NCI-H2227 (cell line): ENCODE data around the gene CLBA1.
"Not testable (repeated sequence)": the region's sequence is repeated elsewhere in the genome, so short reads cannot be mapped to it uniquely, and the experiment has no call there.

ENCODE experiments used
- DNase-seq: peaks from one replicate; lab custom pipeline; 2025; ENCODE audit not compliant: unreplicated experiment; lab: John Stamatoyannopoulos, UW

The CLBA1 gene

DNA sequence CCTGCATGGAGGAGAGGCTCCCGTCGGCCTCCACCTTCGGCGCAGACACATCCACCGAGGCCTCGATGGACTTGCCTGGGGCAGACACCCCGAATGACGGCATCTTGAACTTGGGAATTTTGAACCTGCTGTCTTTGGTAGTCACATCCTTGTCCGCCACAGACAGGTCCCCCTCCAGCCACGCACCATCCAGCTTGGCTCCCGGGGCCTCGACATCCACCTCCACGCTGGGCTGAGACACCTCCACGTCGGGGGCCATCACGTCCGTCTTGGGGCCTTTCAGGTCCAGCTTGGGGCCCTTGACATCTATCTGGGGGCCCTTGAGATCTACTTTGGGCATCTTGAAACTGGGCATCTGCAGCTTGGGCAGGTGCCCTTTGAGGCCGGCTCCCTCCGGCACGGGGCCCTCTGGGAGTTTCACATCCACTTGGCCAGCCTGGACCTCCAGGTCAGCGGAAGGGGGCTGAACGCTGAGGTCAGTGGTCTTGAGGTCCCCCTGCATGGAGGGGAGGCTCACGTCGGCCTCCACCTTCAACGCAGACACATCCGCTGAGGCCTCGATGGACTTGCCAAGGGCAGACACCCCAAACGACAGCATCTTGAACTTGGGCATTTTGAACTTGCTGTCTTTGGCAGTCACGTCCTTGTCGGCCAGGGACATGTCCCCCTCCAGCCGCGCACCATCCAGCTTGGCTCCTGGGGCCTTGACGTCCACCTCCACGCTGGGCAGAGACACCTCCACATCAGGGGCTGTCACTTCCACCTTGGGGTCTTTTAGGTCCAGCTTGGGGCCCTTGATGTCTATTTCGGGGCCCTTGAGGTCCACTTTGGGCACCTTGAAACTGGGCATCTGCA lies 37.5 kb upstream of the CLBA1 start:
- not testable (repeated sequence) for DNase-seq

DNA sequence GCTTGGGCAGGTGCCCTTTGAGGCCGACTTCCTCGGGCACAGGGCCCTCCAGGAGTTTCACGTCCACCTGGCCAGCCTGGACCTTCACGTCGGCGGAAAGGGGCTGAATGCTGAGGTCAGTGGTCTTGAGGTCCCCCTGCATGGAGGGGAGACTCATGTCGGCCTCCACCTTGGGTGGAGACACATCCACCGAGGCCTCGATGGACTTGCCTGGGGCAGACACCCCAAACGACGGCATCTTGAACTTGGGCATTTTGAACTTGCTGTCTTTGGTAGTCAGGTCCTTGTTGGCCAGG lies 36.9 kb upstream of the CLBA1 start:
- no peak for DNase-seq

DNA sequence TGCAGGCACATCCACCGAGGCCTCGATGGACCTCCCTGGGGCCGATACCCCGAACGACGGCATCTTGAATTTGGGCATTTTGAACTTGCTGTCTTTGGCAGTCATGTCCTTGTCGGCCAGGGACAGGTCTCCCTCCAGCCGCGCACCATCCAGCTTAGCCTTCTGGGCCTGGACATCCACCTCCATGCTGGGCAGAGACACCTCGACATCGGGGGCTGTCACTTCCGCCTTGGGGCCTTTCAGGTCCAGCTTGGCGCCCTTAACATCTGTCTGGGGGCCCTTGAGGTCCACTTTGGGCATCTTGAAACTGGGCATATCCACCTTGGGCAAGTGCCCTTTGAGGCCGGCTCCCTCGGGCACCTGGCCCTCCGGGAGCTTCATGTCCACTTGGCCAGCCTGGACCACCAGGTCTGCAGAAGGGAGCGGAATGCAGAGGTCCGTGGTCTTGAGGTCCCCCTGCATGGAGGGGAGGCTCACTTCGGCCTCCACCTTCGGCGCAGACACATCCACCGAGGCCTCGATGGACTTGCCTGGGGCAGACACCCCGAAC lies 36.1 kb upstream of the CLBA1 start:
- not testable (repeated sequence) for DNase-seq

DNA sequence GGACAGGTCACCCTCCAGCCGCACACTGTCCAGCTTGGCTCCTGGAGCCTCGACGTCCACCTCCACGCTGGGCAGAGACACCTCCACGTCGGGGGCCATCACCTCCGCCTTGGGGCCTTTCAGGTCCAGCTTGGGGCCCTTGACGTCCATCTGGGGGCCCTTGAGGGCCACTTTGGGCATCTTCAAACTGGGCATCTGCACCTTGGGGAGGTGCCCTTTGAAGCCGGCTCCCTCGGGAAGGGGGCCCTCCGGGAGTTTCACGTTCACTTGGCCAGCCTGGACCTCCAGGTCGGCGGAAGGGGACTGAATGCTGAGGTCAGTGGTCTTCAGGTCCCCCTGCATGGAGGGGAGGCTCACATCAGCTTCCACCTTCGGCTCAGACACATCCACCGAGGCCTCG lies 35.6 kb upstream of the CLBA1 start:
- no peak for DNase-seq

DNA sequence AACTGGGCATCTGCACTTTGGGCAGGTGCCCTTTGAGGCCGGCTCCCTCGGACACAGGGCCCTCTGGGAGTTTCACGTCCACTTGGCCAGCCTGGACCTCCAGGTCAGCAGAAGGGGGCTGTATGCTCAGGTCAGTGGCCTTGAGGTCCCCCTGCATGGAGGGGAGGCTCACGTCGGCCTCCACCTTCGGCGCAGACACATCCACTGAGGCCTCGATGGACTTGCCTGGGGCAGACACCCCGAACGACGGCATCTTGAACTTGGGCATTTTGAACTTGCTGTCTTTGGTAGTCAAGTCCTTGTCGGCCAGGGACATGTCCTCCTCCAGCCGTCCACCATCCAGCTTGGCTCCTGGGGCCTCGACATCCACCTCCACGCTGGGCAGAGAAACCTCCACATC lies 34.9 kb upstream of the CLBA1 start:
- not testable (repeated sequence) for DNase-seq

DNA sequence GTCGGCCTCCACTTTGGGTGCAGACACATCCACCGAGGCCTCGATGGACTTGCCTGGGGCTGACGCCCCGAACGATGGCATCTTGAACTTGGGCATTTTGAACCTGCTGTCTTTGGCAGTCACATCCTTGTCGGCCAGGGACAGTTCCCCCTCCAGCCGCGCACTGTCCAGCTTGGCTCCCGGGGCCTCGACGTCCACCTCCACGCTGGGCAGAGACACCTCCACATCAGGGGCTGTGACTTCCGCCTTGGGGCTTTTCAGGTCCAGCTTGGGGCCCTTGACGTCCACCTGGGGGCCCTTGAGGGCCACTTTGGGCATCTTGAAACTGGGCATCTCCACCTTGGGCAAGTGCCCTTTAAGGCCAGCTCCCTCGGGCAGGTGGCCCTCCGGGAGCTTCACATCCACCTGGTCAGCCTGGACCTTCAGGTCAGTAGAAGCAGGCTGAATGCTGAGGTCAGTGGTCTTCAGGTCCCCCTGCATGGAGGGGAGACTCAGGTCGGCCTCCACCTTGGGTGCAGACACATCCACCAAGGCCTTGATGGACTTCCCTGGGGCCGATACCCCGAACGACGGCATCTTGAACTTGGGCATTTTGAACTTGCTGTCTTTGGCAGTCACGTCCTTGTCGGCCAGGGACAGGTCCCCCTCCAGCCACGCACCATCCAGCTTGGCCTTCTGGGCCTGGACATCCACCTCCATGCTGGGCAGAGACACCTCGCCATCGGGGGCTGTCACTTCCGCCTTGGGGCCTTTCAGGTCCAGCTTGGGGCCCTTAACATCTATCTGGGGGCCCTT lies 33.5 kb upstream of the CLBA1 start:
- DNase-seq: not testable (repeated sequence)

DNA sequence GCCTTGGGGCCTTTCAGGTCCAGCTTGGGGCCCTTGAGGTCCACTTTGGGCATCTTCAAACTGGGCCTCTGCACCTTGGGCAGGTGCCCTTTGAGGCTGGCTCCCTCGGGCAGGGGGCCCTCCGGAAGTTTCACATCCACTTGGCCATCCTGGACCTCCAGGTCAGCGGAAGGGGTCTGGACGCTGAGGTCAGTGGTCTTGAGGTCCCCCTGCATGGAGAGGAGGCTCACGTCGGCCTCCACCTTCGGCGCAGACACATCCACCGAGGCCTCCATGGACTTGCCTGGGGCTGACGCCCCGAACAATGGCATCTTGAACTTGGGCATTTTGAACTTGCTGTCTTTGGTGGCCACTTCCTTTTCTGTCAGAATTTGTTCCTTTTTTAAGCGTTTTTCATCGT lies 32.5 kb upstream of the CLBA1 start:
- DNase-seq: no peak

DNA sequence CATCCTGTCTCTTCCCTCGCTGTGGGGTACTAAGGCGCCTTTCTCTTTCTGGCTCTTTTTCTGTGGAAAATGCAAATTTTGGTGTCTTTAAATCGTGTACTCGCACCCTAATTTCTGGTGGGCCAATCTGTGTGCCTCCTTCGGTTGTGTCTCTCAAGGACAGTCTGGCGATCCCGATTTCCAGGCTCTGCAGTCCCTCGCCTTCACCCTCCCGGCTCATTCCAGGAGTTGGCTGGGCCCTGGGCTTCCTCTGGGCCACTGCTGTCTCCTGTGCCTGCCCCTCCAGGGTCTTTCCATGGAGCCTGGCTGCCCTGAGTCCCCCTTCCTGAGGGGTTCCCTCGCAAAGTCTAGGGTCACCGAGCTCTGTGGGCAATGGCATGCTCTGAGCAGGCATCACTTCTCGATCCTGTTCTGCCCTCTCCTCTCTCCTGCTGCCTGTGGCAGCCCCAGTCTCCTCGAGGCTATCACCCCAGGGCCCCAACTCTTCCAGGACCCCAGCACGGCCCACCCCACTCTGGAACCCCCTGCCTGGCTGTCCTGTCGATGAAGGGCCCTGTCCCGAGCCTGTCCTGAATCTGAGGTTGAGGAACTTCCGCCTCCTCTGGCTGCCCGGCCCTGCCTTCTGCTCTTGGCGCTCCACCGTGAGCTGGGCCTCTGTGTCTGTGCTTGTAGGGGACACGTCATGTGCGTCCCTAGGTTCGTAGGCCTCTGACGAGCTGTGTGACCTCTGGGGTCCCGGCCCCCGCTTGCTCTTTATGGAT lies 31.5 kb upstream of the CLBA1 start:
- no peak for DNase-seq

DNA sequence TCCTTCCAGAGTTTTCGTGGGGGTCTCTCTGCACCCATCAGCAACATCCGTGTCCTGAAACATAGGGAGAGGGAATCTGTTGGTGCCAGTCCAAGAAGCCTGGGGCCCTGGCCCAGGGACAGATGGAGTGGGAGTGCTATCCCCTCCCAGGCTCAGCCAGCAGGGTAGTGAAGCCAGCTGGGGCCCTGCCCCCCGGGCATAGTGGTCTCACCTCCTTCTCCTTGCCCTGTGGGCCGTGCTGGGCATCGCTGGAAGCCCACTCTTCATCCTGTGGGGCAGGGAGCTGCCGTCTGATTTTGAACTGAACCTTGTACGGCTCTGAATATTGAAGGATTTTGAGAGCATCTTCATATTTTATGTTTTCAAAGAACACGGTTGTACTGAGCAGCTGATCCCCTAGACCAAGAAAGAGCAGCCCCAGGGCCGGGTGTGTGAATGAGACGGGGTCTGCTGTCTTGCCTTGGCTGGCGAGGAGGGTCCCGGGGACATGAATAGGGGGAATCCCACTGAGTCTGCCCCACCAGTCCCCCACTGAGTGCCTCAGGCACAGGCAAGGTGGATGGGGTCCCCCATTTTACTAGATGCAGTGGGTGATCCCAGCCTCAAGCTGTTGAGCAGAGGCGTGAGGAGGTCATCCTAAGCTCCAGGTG lies 30.7 kb upstream of the CLBA1 start:
- DNase-seq: no peak

DNA sequence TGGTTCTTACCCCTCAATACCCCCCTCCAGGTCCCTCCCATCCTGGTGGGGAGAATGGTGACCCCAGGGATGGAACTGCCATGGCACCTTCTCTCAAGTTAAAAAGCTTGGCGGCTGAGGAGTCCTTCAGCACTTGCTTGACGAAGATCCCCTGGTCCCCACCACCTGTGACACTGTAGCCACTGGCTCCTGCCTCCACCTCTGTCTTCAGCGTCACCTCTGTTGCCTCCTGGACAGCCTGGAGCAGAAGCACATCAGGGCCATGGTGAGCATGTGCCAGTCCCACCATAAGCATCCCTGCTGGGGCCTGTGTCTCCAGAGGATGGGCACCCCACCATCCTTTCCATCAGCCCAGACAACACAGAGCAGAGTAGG lies 30.2 kb upstream of the CLBA1 start:
- DNase-seq: no peak

DNA sequence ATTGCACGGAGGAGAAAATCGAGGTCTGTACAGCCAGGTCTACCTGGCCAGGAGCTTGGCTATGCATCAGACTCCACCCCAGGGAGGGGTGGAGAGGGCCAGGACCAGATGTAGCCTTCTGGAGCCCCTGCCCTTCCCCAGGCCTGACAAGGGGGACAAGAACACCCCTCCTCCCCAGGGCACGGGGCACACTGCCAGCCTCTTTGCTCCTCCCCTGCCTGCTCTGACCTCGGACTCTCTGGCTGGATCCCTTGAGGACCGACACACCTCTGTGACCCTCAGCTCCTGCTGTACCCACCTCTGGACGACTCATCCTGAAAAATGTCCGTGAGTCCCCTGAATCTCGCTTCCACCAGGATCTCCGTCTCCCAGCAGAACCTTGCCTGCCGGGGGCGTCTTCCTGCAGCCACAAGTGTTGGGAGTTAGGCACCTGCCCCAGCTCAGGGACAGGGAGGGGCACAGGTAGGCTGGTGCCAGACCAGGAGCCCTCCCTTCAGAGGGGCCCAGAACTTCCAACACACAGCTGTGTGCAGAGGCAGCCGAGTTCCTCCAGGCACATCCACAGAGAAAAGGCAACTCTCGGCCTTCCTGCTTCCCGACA lies 29.2 kb upstream of the CLBA1 start:
- no peak for DNase-seq

DNA sequence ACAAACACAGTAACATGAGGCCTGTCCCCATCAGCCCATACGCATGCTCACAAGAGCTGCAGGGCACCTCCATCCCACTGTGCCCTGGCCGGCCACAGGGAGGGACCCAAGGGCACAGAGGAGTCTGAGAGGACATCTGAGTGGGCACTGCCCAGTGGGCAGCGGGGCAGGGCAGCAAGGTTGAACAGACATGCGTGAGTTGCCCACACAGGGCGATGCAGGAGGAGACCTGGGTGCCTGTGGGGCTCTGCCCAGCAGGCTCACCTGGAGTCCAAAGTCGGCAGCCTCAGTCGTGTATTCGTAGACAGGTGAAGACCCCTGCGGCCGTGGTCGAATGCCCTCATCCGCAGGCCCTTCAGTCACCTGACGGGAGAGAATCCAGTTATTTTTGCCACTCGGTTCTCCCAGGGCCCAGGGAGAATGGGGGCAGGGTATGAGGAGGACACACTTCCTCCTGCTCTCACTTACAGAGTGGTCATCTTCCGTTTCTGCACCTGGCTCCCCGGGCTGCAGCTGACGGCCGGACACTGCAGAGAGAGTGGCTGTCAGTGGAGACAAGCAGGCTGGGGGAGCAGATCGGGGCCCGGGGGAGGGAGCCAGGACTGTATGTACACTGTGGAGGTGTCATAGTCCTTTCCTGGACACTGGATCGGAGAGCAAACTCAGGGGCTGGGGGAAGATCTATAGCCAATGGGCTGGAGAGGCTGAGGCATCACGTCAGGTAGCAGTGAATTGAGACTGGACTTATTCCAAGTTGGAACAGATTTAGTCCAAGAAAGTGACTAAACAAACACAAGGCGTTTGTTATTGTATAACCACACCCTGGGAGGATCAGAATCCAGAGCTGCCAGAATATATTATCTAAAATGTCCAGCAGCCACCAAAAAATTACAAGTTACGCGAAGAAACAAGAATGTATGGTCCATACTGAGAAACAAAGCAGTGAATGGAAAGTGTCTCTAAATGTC lies 28.2 kb upstream of the CLBA1 start:
- DNase-seq: no peak

DNA sequence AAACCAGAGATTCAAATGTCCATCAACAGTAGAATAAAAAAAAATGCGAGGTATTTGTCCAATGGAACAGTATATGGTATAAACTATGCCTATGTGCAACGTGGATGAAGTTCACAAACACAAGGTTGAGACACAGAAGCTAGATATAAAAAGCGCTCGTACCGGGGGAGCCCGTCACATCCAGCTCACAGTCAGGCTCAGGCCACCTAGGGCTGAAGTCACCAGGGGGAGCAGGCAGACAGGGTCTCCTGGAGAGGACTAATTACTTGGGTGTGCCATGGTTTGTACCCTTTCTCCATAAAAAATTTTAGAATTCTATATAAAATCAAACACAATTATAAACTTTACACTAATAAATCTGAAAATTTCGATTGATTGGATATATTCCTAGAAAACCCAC lies 21.0 kb upstream of the CLBA1 start:
- no peak for DNase-seq

DNA sequence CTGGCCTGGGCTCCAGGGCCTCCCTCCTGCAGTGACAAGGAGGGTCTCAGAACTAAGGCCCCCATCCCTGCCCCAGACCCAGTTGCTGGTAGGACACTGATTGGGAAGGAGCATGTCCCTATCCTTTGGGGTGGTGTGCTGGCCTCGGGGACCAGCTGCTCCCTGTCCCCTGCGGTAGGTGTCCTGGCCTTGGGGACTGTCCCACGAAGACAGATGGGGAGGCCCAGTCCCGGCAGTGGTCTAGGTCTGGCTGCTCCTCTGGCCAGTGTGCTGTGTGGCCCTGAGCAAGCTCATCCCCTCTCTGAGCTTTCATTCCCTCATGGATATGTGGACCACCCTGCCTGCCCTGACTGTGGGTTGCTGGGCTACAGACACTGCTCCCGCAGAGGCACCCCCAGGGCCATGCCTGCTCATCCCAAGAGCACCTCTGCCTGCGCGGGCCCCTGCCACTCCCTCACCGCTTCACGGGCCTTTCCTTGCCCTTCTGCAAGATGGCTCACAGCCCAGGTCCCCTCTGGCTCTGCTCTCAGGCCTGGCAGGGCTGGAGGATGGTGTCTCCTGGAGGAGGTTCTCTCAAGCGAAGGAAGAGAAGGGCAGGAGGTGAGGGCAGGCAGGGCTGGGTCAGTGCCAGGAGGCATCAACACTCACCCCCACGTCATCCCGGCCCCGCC lies 19.9 kb upstream of the CLBA1 start:
- DNase-seq: no peak

DNA sequence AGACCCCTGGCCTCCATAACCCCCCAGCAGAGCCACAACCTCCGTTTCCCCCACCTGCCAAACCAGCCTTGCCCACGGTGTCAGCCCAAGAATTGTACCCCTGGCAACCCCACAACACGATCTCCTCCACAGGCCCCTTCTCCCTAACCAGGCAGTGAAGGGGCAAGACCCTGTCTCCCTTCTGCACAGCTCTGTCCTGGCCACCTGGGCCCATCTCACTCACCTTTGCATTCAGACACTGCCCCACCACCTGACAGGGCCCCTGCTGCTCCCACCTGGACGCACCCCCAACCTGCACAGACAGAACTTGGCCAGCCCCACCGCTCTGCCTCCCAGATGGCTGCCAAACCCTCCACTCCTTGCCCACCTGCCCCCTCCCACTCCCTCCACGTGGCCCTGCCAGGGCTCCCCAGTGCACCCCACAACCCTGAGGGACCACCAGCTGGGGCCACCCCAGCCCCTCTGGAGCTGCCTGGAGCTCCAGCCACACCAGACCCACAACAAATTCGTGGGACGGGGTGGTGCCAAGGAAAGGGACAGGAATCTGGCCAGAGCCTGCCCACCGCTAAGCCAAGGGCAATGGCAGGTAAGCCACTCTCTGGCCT lies 19.2 kb upstream of the CLBA1 start:
- DNase-seq: no peak

DNA sequence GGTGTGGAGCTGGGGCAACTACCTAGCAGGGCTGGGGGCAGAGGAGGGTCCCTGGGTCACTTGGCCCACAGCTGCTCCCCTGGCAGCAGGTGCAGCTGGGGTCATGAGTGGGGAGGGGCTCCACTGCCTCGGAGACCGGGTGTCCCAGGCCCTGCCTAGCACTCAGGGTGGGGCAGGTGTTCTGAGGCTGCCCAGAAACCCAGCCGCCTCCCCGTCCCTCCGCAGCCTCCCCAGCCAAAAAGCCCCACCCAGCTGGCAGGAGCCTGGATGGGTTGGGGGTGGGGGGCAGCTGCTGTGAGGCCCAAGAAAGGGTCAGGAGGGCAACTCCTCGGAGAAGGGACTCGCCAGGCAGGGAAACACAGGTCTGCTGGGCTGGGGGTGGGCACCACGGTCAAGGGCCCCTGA lies 18.6 kb upstream of the CLBA1 start:
- no peak for DNase-seq

DNA sequence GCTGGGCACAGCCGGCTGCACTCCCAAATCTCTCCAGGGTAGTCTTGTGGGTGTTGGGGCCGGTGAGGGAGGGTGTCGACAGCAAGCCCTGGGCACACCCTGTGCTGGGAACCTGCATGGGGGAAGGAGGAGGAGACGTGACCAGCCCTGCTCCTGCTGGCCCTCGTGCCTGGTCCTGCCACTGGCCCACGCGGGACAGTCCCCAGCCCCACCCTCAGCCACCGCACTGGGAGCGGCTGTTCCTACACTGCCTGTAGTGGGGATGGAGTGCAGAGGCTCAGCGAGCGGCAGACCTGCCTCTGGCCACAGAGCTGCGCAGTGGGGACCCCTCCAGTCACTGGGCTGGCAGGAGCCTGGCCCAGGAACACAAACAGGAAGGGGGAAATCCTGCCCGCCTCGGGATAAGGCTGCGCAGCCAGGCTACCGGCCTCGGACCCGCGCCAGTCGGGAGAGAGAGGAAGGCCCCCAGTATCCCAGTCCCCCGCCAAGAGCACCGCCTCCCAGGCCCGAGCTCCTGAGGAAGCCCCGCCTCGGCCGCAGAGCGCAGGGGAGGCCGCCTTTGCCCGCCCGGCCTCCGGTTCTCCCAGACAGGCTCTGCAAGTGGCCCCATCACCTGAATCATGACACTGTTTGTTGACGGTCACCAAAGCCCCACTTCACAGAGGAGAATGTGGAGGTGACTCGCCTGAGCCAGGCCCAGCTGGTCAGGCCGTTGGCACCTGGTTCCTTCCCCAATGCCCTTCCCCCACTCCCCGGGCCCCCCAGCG lies 18.0 kb upstream of the CLBA1 start:
- DNase-seq: peak; percentile 40

DNA sequence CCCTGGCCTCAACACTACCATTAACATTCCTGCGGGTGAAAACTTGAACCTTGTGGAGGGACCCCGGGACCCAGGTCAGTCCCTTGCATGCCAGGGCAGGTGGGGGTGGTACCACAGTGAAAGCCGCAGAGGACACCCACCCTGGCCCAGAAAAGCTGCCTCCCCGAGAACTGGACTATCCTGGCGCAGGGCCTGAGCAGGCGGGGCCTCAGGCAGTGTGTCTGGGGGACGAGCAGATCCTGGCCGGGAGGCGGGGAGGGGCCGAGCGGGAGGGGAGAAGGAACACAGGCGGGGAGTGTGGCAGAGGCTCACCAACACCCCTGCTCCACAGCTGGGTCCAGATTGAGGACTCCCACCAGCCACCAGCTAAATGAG lies 17.4 kb upstream of the CLBA1 start:
- peak; percentile 40 for DNase-seq
